ENCODE measurements around the gene EPHX1. TPM values are rescaled to one million over a fixed set of nuclear protein-coding genes. Genes with fewer than 3 reads are reported as not detected.

EPHX1 gene
- total RNA-seq, 4 donors from 2014 or later: 28.9 to 109 (median 59.9) TPM

- Histone ChIP-seq H3K36me3 (peaks cover 0 to 20% (median 0%) of the 10 kb centered on the region in 3 donors), H3K4me3 (no peak overlapping the region), H3K27ac (no peak overlapping the region), H3K27me3 (no peaks in the 10 kb centered on the region), H3K9me3 (no peaks in the 10 kb centered on the region), H3K4me1 (no peaks in the 10 kb centered on the region)
- DNase-seq: no peak
- TF ChIP-seq CTCF (IDR thresholded peaks at IDR 0.05) (no peak), POLR2A (IDR thresholded peaks at IDR 0.05) (no peak)
These were observed 28.9 kb downstream of the EPHX1 start for GRCh38 chr1:225838793-225839192.

DNA sequence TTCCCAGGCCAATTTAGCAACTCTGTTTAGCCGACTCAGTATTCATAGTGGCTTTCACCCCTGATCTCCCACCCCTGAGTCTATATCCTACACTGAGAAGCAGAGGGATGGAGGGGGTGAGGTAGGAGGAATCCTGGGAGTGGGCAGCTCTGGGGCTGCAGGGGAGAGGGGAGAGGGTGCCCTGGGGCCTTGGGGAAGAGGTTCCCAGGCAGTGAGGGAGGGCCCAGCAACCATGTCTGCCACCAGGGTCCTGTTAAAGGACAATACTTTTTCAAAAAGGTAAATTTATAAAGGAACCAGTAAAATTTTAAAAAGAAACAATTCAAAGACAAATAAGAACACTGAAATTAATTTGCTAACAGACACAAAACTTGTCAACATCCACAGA lies 30.3 kb downstream of the EPHX1 start:
- TF ChIP-seq CTCF (IDR thresholded peaks at IDR 0.05) (no peak), POLR2A (IDR thresholded peaks at IDR 0.05) (no peak)
- no peak for DNase-seq
- no peaks in the 10 kb centered on the region for H3K9me3 ChIP-seq
- no peak overlapping the region for H3K4me3 ChIP-seq
- H3K27ac ChIP-seq: no peak overlapping the region
- H3K4me1 ChIP-seq: no peaks in the 10 kb centered on the region
- H3K36me3 ChIP-seq: peaks cover 0 to 29% (median 0%) of the 10 kb centered on the region in 3 donors
- H3K27me3 ChIP-seq: no peaks in the 10 kb centered on the region

- peaks cover 0 to 34% (median 0%) of the 10 kb centered on the region in 3 donors for H3K36me3 ChIP-seq
- H3K27me3 ChIP-seq: no peaks in the 10 kb centered on the region
- H3K9me3 ChIP-seq: no peaks in the 10 kb centered on the region
- H3K4me1 ChIP-seq: no peaks in the 10 kb centered on the region
- TF ChIP-seq CTCF (IDR thresholded peaks at IDR 0.05): no peak
- no peak for TF ChIP-seq POLR2A (IDR thresholded peaks at IDR 0.05)
- no peak overlapping the region for H3K4me3 ChIP-seq
- no peak for DNase-seq
- H3K27ac ChIP-seq: no peak overlapping the region
These were observed 30.8 kb downstream of the EPHX1 start for GRCh38 chr1:225840713-225841112.

GRCh38 chr1:225842074-225842473 lies 32.1 kb downstream of the EPHX1 start:
- TF ChIP-seq CTCF (IDR thresholded peaks at IDR 0.05) (no peak), POLR2A (IDR thresholded peaks at IDR 0.05) (no peak)
- Histone ChIP-seq H3K27me3 (no peaks in the 10 kb centered on the region), H3K36me3 (peaks cover 0 to 47% (median 0%) of the 10 kb centered on the region in 3 donors), H3K4me1 (peaks cover 0 to 2% (median 0%) of the 10 kb centered on the region in 4 donors), H3K9me3 (no peaks in the 10 kb centered on the region), H3K4me3 (no peak overlapping the region), H3K27ac (no peak overlapping the region)
- DNase-seq: no peak

DNA sequence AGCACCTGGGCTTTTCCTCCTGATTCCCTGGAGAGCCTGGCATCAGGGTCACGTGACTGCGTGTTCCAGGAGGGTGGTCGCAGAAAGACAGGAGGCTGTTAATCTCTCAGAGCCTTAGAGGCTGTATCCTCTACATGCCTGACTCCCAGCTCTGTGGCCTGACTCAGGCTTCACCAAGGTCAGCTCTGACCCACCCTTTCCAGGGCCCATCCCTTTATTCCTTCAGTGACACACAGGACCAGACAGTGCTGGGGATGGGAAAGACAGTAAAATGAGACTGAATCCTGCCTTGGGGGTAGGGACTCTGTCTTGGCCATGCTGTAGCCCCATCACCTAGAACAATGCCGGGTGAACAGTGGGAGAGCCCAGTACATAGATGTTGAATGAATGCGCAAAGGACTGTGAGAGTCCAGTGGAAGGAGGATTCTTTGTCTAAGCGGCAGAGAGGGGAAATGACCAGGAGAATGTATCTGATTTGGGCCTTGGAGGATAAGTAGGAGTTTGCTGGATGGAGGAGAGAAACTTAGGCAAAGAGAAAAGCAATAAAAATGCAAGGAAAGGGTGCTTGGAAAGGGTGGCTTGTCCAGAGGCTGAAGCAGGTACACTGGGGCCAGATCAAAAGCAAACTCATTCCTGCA lies 33.0 kb downstream of the EPHX1 start:
- Histone ChIP-seq H3K4me1 (peaks cover 0 to 10% (median 6%) of the 10 kb centered on the region in 4 donors), H3K27ac (no peak overlapping the region), H3K36me3 (peaks cover 0 to 45% (median 0%) of the 10 kb centered on the region in 3 donors), H3K27me3 (no peaks in the 10 kb centered on the region), H3K4me3 (no peak overlapping the region), H3K9me3 (no peaks in the 10 kb centered on the region)
- TF ChIP-seq CTCF (IDR thresholded peaks at IDR 0.05) (no peak), POLR2A (IDR thresholded peaks at IDR 0.05) (no peak)
- no peak for DNase-seq

All from Peyer's patch (tissue), 4 donors.